Body of pancreas (tissue), 4 donors: ENCODE data around the gene G3BP1.

Source experiments
- CTCF ChIP-seq, 7 experiments: fragments of 450-650 bp in 4 of 7; fragments of 200-600 bp in 3 of 7; sonication (generic) in 3 of 7; IDR thresholded peaks; one replicate each; pipeline ENCODE4 v1.5.1; 2016 to 2019; ENCODE audit warnings: antibody characterized with exemption in 7 of 7
- POLR2A ChIP-seq, 3 donors: fragments of 450-650 bp; IDR thresholded peaks; one replicate each; pipeline ENCODE4 v1.6.1; 2016; ENCODE audit warnings: antibody characterized with exemption in 3 of 3, mild to moderate bottlenecking in 2 of 3

- TF ChIP-seq CTCF (IDR thresholded peaks at IDR 0.05) (no peak), POLR2A (IDR thresholded peaks at IDR 0.05) (no peak)
Observed at GRCh38 chr5:151757233-151758140, 14.3 kb upstream of the G3BP1 start.
